IPS DF 6.9 (cell line): ENCODE data around the gene OR6C6.

Experiments used
- DNase-seq: peaks from one replicate; pipeline ENCODE4 v3.0.0-alpha.2; 2013; ENCODE audit warnings: low read depth, low spot score
- H3K27ac ChIP-seq: one replicate; pipeline ENCODE4 v1.5.1; 2013; ENCODE audit warnings: low read length, control low read depth
- H3K27me3 ChIP-seq: 2 replicates; pipeline ENCODE4 v1.6.1; 2013; ENCODE audit warnings: mild to moderate bottlenecking, low read length; ENCODE audit not compliant: control insufficient read depth, insufficient read depth
- H3K36me3 ChIP-seq: 2 replicates; pipeline ENCODE4 v1.6.1; 2013; ENCODE audit warnings: low read length; ENCODE audit not compliant: control insufficient read depth, insufficient read depth
- H3K4me1 ChIP-seq: 2 replicates; pipeline ENCODE4 v1.6.1; 2013; ENCODE audit warnings: low read length; ENCODE audit not compliant: control insufficient read depth, insufficient read depth
- H3K4me3 ChIP-seq: 2 replicates; pipeline ENCODE4 v1.5.1; 2013; ENCODE audit warnings: mild to moderate bottlenecking, low read length
- H3K9me3 ChIP-seq: 2 replicates; pipeline ENCODE4 v1.6.1; 2013; ENCODE audit warnings: low read length, inconsistent platforms; ENCODE audit not compliant: control insufficient read depth, insufficient read depth
- WGBS: extraction: QIAGEN DNeasy Blood & Tissue Kit; methylation state at CpG from one replicate; pipeline ENCODE4 v1.1.7; 2013; ENCODE audit warnings: mixed read lengths, missing lambda C conversion rate; ENCODE audit not compliant: insufficient read length, insufficient coverage; 5-methylcytosine and 5-hydroxymethylcytosine counted together

OR6C6 gene

GRCh38 chr12:55250944-55251343 is 45.4 kb downstream of the OR6C6 start:
- H3K4me1 ChIP-seq, result no peaks in the 10 kb centered on the region
- H3K4me3 ChIP-seq, result no peak overlapping the region
- H3K27ac ChIP-seq, result no peak overlapping the region
- DNase-seq, result no peak
- no CpG with 5 or more reads among the region's 3 CpGs for WGBS
- H3K36me3 ChIP-seq, result no peaks in the 10 kb centered on the region
- H3K9me3 ChIP-seq, result no peaks in the 10 kb centered on the region
- no peaks in the 10 kb centered on the region for H3K27me3 ChIP-seq

- no peaks in the 10 kb centered on the region for H3K4me1 ChIP-seq
These were observed 50.2 kb downstream of the OR6C6 start for GRCh38 chr12:55246159-55246558.

GRCh38 chr12:55244309-55244708 is 52.1 kb downstream of the OR6C6 start, which contains the start of gene OR6C74:
Gene OR6C74 (plus strand): TSS chr12:55244609. CDS start chr12:55247288, 2,679 bp downstream.
- H3K36me3 ChIP-seq, result no peaks in the 10 kb centered on the region
- no peak within 1 kb of the TSS for H3K27ac ChIP-seq
- no peak for DNase-seq
- H3K4me1 ChIP-seq, result no peaks in the 10 kb centered on the region
- no peaks in the 10 kb centered on the region for H3K27me3 ChIP-seq
- no CpG with 5 or more reads among the region's 3 CpGs for WGBS
- H3K4me3 ChIP-seq, result no peak within 1 kb of the TSS
- H3K9me3 ChIP-seq, result no peaks in the 10 kb centered on the region

More at GRCh38 chr12:55246159-55246558, 50.2 kb downstream of the OR6C6 start:
- H3K27me3 ChIP-seq, result no peaks in the 10 kb centered on the region
- no peak overlapping the region for H3K27ac ChIP-seq
- no peaks in the 10 kb centered on the region for H3K9me3 ChIP-seq
- no peak overlapping the region for H3K4me3 ChIP-seq
- H3K36me3 ChIP-seq, result no peaks in the 10 kb centered on the region
- DNase-seq, result no peak
- WGBS, result no CpG with 5 or more reads among the region's 1 CpG
